ENCODE results near the gene PNP.

Gene PNP

GRCh38 chr14:20461225-20462141 is 7.7 kb upstream of the PNP start, which contains the start of gene PIP4P1 (continued):
- TF ChIP-seq, protein P1, sequence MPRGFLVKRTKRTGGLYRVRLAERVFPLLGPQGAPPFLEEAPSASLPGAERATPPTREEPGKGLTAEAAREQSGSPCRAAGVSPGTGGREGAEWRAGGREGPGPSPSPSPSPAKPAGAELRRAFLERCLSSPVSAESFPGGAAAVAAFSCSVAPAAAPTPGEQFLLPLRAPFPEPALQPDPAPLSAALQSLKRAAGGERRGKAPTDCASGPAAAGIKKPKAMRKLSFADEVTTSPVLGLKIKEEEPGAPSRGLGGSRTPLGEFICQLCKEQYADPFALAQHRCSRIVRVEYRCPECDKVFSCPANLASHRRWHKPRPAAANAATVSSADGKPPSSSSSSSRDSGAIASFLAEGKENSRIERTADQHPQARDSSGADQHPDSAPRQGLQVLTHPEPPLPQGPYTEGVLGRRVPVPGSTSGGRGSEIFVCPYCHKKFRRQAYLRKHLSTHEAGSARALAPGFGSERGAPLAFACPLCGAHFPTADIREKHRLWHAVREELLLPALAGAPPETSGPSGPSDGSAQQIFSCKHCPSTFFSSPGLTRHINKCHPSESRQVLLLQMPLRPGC (tag by site-specific recombination; IDR thresholded peaks at IDR 0.05) = peak; percentile 57; the same call in 1 of the 2 replicates
- TF ChIP-seq, protein P2, sequence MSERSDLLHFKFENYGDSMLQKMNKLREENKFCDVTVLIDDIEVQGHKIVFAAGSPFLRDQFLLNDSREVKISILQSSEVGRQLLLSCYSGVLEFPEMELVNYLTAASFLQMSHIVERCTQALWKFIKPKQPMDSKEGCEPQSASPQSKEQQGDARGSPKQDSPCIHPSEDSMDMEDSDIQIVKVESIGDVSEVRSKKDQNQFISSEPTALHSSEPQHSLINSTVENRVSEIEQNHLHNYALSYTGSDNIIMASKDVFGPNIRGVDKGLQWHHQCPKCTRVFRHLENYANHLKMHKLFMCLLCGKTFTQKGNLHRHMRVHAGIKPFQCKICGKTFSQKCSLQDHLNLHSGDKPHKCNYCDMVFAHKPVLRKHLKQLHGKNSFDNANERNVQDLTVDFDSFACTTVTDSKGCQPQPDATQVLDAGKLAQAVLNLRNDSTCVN (tag by site-specific recombination; optimal IDR thresholded peaks at IDR 0.05) = peak; percentile 42
- 0 out of 2 replicates have a peak, but pooled peaks have one; percentile 10 for TF ChIP-seq ZNF341 (tag by site-specific recombination; IDR thresholded peaks at IDR 0.05; ENCODE audit: low read depth)
- peak; percentile 41; the same call in 1 of the 2 replicates for TF ChIP-seq SP7 (tag by site-specific recombination; IDR thresholded peaks at IDR 0.05)
- peak; percentile 15; the same call in 1 of the 2 replicates for TF ChIP-seq KLF1 (tag by site-specific recombination; IDR thresholded peaks at IDR 0.05)
- peak; percentile 89 for TF ChIP-seq ZBTB17 (tag by site-specific recombination; IDR thresholded peaks at IDR 0.05)
- peak; percentile 44 for TF ChIP-seq OSR2 (tag by site-specific recombination; IDR thresholded peaks at IDR 0.05)
- peak; percentile 58; the same call in 1 of the 2 replicates for TF ChIP-seq ZBTB8A (tag by site-specific recombination; IDR thresholded peaks at IDR 0.05)
- no peak for TF ChIP-seq ZNF830 (tag by site-specific recombination; IDR thresholded peaks at IDR 0.05; ENCODE audit: low read depth)
- no peak; the same call in 1 of the 2 replicates for TF ChIP-seq KLF10 (tag by site-specific recombination; IDR thresholded peaks at IDR 0.05)
- peak; percentile 66 for TF ChIP-seq PRDM10 (tag by site-specific recombination; IDR thresholded peaks at IDR 0.05)
- TF ChIP-seq IKZF3 (tag by site-specific recombination; IDR thresholded peaks at IDR 0.05) = peak; percentile 82
- TF ChIP-seq ZNF558 (tag by site-specific recombination; IDR thresholded peaks at IDR 0.05) = no peak
- TF ChIP-seq ZNF623 (tag by site-specific recombination; IDR thresholded peaks at IDR 0.05) = no peak
- TF ChIP-seq, protein P3, sequence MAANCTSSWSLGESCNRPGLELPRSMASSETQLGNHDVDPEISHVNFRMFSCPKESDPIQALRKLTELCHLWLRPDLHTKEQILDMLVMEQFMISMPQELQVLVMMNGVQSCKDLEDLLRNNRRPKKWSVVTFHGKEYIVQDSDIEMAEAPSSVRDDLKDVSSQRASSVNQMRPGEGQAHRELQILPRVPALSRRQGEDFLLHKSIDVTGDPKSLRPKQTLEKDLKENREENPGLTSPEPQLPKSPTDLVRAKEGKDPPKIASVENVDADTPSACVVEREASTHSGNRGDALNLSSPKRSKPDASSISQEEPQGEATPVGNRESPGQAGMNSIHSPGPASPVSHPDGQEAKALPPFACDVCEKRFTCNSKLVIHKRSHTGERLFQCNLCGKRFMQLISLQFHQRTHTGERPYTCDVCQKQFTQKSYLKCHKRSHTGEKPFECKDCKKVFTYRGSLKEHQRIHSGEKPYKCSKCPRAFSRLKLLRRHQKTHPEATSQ (tag by site-specific recombination; IDR thresholded peaks at IDR 0.05) = no peak
- TF ChIP-seq SETDB1 (IDR thresholded peaks at IDR 0.05; ENCODE audit: insufficient read length, low read length) = peak; percentile 96
- TF ChIP-seq KLF16 (tag by site-specific recombination; IDR thresholded peaks at IDR 0.05) = peak; percentile 33; the same call in 1 of the 2 replicates
- TF ChIP-seq GLIS1 (tag by site-specific recombination; IDR thresholded peaks at IDR 0.05) = peak; percentile 64
- TF ChIP-seq PRDM2 (tag by site-specific recombination; IDR thresholded peaks at IDR 0.05; ENCODE audit: borderline replicate concordance) = no peak
- TF ChIP-seq ZNF350 (tag by site-specific recombination; IDR thresholded peaks at IDR 0.05) = peak; percentile 92
- TF ChIP-seq ZSCAN23 (tag by site-specific recombination; IDR thresholded peaks at IDR 0.05) = no peak
- TF ChIP-seq ZNF561 (tag by site-specific recombination; IDR thresholded peaks at IDR 0.05; ENCODE audit: borderline replicate concordance) = peak; percentile 32
- peak; percentile 94 for TF ChIP-seq ZNF600 (tag by site-specific recombination; IDR thresholded peaks at IDR 0.05)
- TF ChIP-seq SP2 (tag by site-specific recombination; IDR thresholded peaks at IDR 0.05) = peak; percentile 94
- TF ChIP-seq KLF8 (tag by site-specific recombination; IDR thresholded peaks at IDR 0.05) = peak; percentile 64

Data from HEK293 (cell line).